ENCODE data around the gene AGRN.
"Not testable (repeated sequence)": the region's sequence is repeated elsewhere in the genome, so short reads cannot be mapped to it uniquely, and the experiment has no call there.

AGRN gene

GRCh38 chr1:1055841-1056736, 36.2 kb downstream of the AGRN start:
- no peak for DNase-seq

GRCh38 chr1:1057769-1058087, 37.8 kb downstream of the AGRN start:
- DNase-seq = not testable (repeated sequence)

GRCh38 chr1:1058088-1058905, 38.4 kb downstream of the AGRN start:
- DNase-seq = no peak

GRCh38 chr1:1058921-1059493, 39.1 kb downstream of the AGRN start:
- no peak for DNase-seq

GRCh38 chr1:1059494-1060280, 39.8 kb downstream of the AGRN start:
- peak; percentile 74 for DNase-seq

GRCh38 chr1:1060281-1061000, 40.5 kb downstream of the AGRN start:
- no peak for DNase-seq

- DNase-seq = no peak
These were observed 41.9 kb downstream of the AGRN start for GRCh38 chr1:1061682-1062345.

- DNase-seq = no peak
These were observed 42.6 kb downstream of the AGRN start for GRCh38 chr1:1062348-1063163.

GRCh38 chr1:1063261-1063944, 43.5 kb downstream of the AGRN start:
- DNase-seq = no peak

GRCh38 chr1:1063945-1064831, 44.3 kb downstream of the AGRN start:
- peak; percentile 72 for DNase-seq

- no peak for DNase-seq
These were observed 45.5 kb downstream of the AGRN start for GRCh38 chr1:1065265-1065939.

- DNase-seq = not testable (repeated sequence)
These were observed 46.0 kb downstream of the AGRN start for GRCh38 chr1:1065940-1066304.

GRCh38 chr1:1066403-1067283, 46.7 kb downstream of the AGRN start:
- no peak for DNase-seq

GRCh38 chr1:1067284-1067859, 47.5 kb downstream of the AGRN start:
- DNase-seq = no peak

- DNase-seq = no peak
These were observed 48.1 kb downstream of the AGRN start for GRCh38 chr1:1067860-1068516.

- no peak for DNase-seq
These were observed 48.7 kb downstream of the AGRN start for GRCh38 chr1:1068517-1069055.
